K562 (cell line): ENCODE results near the gene TRNAU1AP. TPM values are rescaled to one million over a fixed set of nuclear protein-coding genes. Genes with fewer than 3 reads are reported as not detected.

Experiments
- ARID3B ChIP-seq: fragments of 250-450 bp; sonication (Bioruptor Pico); IDR thresholded peaks from 2 replicates; pipeline ENCODE4 v1.4.0; 2020; ENCODE audit warnings: borderline replicate concordance
- DDX20 ChIP-seq: fragments of 450-650 bp; IDR thresholded peaks from 2 replicates; pipeline ENCODE4 v1.6.1; 2016; ENCODE audit warnings: missing genetic modification characterization, low read depth, mild to moderate bottlenecking, missing compliant biosample characterization, moderate library complexity
- E2F8 ChIP-seq: fragments of 450-650 bp; IDR thresholded peaks from 2 replicates; pipeline ENCODE4 v1.7.1; 2018; ENCODE audit warnings: mild to moderate bottlenecking, low read depth; ENCODE audit not compliant: partially characterized antibody
- HDAC1 ChIP-seq, 2 experiments: fragments of 450-650 bp; IDR thresholded peaks; 2 replicates each; pipeline ENCODE4 v1.6.1; 2016 to 2017; ENCODE audit warnings: inconsistent platforms in 1 of 2, mild to moderate bottlenecking in 1 of 2, moderate library complexity in 1 of 2
- HES1 ChIP-seq: fragments of 450-650 bp; IDR thresholded peaks from 2 replicates; pipeline ENCODE4 v1.6.1; 2016; ENCODE audit warnings: low read depth, mild to moderate bottlenecking, moderate library complexity
- KAT7 ChIP-seq: sonication (generic); formaldehyde crosslinking; IDR thresholded peaks from 2 replicates; pipeline ENCODE4 v1.8.0; 2022; ENCODE audit warnings: missing genetic modification reagents, mild to moderate bottlenecking, borderline replicate concordance
- MYNN ChIP-seq, 2 experiments: sonication (generic); formaldehyde crosslinking in 1 of 2; IDR thresholded peaks; 2 replicates each; pipeline versions ENCODE4 v1.5.0 to v1.6.1; 2016 to 2020; ENCODE audit warnings: antibody characterized with exemption in 1 of 2, missing genetic modification reagents in 1 of 2
- NFE2L1 ChIP-seq: fragments of 450-650 bp; IDR thresholded peaks from 2 replicates; pipeline ENCODE4 v1.6.1; 2016; ENCODE audit warnings: missing genetic modification characterization, low read depth, mild to moderate bottlenecking, missing compliant biosample characterization, moderate library complexity, borderline replicate concordance
- RBM39 ChIP-seq: fragments of 200-400 bp; formaldehyde crosslinking; optimal IDR thresholded peaks from 2 replicates; pipeline ENCODE3; 2018; ENCODE audit warnings: low read depth, low read length
- SFPQ ChIP-seq: fragments of 200-400 bp; formaldehyde crosslinking; IDR thresholded peaks from 2 replicates; pipeline ENCODE4 v1.6.1; 2017; ENCODE audit warnings: mild to moderate bottlenecking, low read depth, low read length, moderate library complexity
- SMAD3 ChIP-seq: fragments of 450-650 bp; formaldehyde crosslinking; conservative IDR thresholded peaks from 2 replicates; pipeline ENCODE4 v1.4.0; 2020; ENCODE audit warnings: mild to moderate bottlenecking
- SMC3 ChIP-seq: conservative IDR thresholded peaks from 2 replicates; pipeline ENCODE4 v1.6.1; 2011; ENCODE audit warnings: low read depth, low read length, improper control_type of control experiment; ENCODE audit not compliant: insufficient read depth
- SP1 ChIP-seq: sonication (generic); formaldehyde crosslinking; IDR thresholded peaks from 2 replicates; pipeline ENCODE4 v1.8.1; 2022; ENCODE audit warnings: mild to moderate bottlenecking, missing genetic modification reagents
- TRIM28 ChIP-seq: fragments of 450-650 bp; IDR thresholded peaks from 2 replicates; pipeline ENCODE4 v1.6.1; 2017
- ZBTB43 ChIP-seq: sonication (generic); formaldehyde crosslinking; IDR thresholded peaks from 2 replicates; pipeline ENCODE4 v1.8.0; 2023; ENCODE audit warnings: mild to moderate bottlenecking, missing genetic modification reagents
- ZC3H4 ChIP-seq: sonication (generic); formaldehyde crosslinking; IDR thresholded peaks from 2 replicates; pipeline ENCODE4 v1.9.0; 2021; ENCODE audit warnings: missing genetic modification reagents, borderline replicate concordance
- ZNF253 ChIP-seq: fragments of 250-450 bp; sonication (Bioruptor Pico); conservative IDR thresholded peaks from 2 replicates; pipeline ENCODE4 v1.6.1; 2021; ENCODE audit warnings: mild to moderate bottlenecking
- ZNF316 ChIP-seq: fragments of 450-650 bp; IDR thresholded peaks from 2 replicates; pipeline ENCODE4 v1.6.1; 2016
- ZNF778 ChIP-seq: fragments of 450-650 bp; formaldehyde crosslinking; IDR thresholded peaks from 2 replicates; pipeline ENCODE4 v1.4.0; 2020; ENCODE audit warnings: mild to moderate bottlenecking, moderate library complexity
- polyA plus RNA-seq, 8 experiments: library from polyadenylated mRNA; depleted of rRNA in 4 of 8; stranded (reverse) in 5 of 8; unstranded in 3 of 8; fragments of >200 nt; fragmentation: Nextera tagmentation in 2 of 8; fragmentation: Illumina TruSeq in 1 of 8; extraction: Ambion mirVana in 2 of 8; extraction: Trizol in 1 of 8; gene quantifications; 2 replicates each; pipeline versions ENCODE4 v1.2.1 to v1.2.3, GENCODE V29; 2011 to 2014; ENCODE audit warnings: inconsistent platforms in 1 of 8, missing spikeins in 1 of 8
- total RNA-seq, 7 experiments: library from RNA; depleted of rRNA in 6 of 7; stranded (reverse); fragments of >200 nt in 6 of 7; fragmentation: Illumina TruSeq in 2 of 7; extraction: Trizol in 2 of 7; gene quantifications; 2 replicates each; pipeline versions ENCODE4 v1.2.1 to v1.2.3, GENCODE V29; 2011 to 2021; ENCODE audit warnings: low replicate concordance in 1 of 7

Gene TRNAU1AP
- total and polyA plus RNA-seq, 9 of the 15 experiments (the other 6 are each of a cell fraction or from before 2014, with no cell fraction given), result 34.9 to 110 (median 46.3) TPM

- TF ChIP-seq ARID3B (CRISPR knock-in tag) (peak; percentile 77), ZNF316 (no peak), SMC3 (no peak), TRIM28 (peak; percentile 79), ZC3H4 (CRISPR knock-in tag) (no peak), SMAD3 (CRISPR knock-in tag) (peak; percentile 40; the same call in 1 of the 2 replicates), NFE2L1 (no peak), MYNN (IDR thresholded peaks at IDR 0.05) (no peak), MYNN (CRISPR knock-in tag; IDR thresholded peaks at IDR 0.05) (no peak), KAT7 (CRISPR knock-in tag) (no peak), ZBTB43 (CRISPR knock-in tag) (no peak), SFPQ (no peak), ZNF778 (no peak), RBM39 (peak; percentile 37), HES1 (no peak), DDX20 (tag) (no peak), E2F8 (peak; percentile 30), HDAC1 (IDR thresholded peaks at IDR 0.05) (peak in 1 of 2 experiments; percentile 43; a peak in 2 of 4 replicates), ZNF253 (no peak), SP1 (CRISPR knock-in tag) (peak; percentile 78)
Measured at GRCh38 chr1:28505406-28506187, 47.3 kb upstream of the TRNAU1AP start, which contains the start of gene RCC1 (continued).
